Hepatocyte (in vitro differentiated cells): ENCODE data around the gene BCLAF1. TPM values are rescaled to one million over a fixed set of nuclear protein-coding genes. Genes with fewer than 3 reads are reported as not detected.

Experiments
- DNase-seq: peaks from one replicate; pipeline ENCODE4 v3.0.0-alpha.2; 2016; ENCODE audit warnings: low spot score
- H2AFZ ChIP-seq: fragments of 200-600 bp; sonication (generic); 2 replicates; pipeline ENCODE4 v1.6.0; 2016; ENCODE audit warnings: antibody characterized with exemption, mild to moderate bottlenecking
- H3K27ac ChIP-seq: fragments of 200-600 bp; sonication (generic); 2 replicates; pipeline ENCODE4 v1.5.1; 2016; ENCODE audit warnings: mild to moderate bottlenecking
- H3K27me3 ChIP-seq: fragments of 200-600 bp; sonication (generic); 2 replicates; pipeline ENCODE4 v1.6.1; 2016
- H3K36me3 ChIP-seq: fragments of 200-600 bp; sonication (generic); replicated peaks from 2 replicates; pipeline ENCODE4 v1.5.1; 2016; ENCODE audit warnings: low read depth; ENCODE audit not compliant: insufficient read depth
- H3K4me1 ChIP-seq: fragments of 200-600 bp; sonication (generic); 2 replicates; pipeline ENCODE4 v1.5.1; 2016; ENCODE audit warnings: mild to moderate bottlenecking, moderate library complexity; ENCODE audit not compliant: insufficient read depth
- H3K4me2 ChIP-seq: fragments of 200-600 bp; sonication (generic); 2 replicates; pipeline ENCODE4 v1.6.0; 2016
- H3K4me3 ChIP-seq: fragments of 200-600 bp; sonication (generic); 2 replicates; pipeline ENCODE4 v1.5.1; 2016; ENCODE audit warnings: mild to moderate bottlenecking
- H3K79me2 ChIP-seq: fragments of 200-600 bp; sonication (generic); 2 replicates; pipeline ENCODE4 v1.6.0; 2017; ENCODE audit warnings: mild to moderate bottlenecking
- H3K9me2 ChIP-seq: fragments of 200-600 bp; sonication (generic); replicated peaks from 2 replicates; pipeline ENCODE4 v1.6.0; 2017; ENCODE audit warnings: mild to moderate bottlenecking; ENCODE audit not compliant: insufficient read depth
- H3K9me3 ChIP-seq: fragments of 200-600 bp; sonication (generic); 2 replicates; pipeline ENCODE4 v1.5.1; 2016; ENCODE audit warnings: low read depth, mild to moderate bottlenecking
- H4K20me1 ChIP-seq: fragments of 200-600 bp; sonication (generic); 2 replicates; pipeline ENCODE4 v1.6.0; 2016; ENCODE audit warnings: mild to moderate bottlenecking; ENCODE audit not compliant: insufficient read depth, poor library complexity, severe bottlenecking
- EZH2 ChIP-seq: fragments of 200-600 bp; sonication (generic); IDR thresholded peaks from 2 replicates; pipeline ENCODE4 v1.6.1; 2016; ENCODE audit warnings: antibody characterized with exemption, mild to moderate bottlenecking, borderline replicate concordance
- EZH2phosphoT487 ChIP-seq: fragments of 200-600 bp; sonication (generic); IDR thresholded peaks from one replicate; pipeline ENCODE4 v1.6.1; 2018; ENCODE audit warnings: antibody characterized with exemption, mild to moderate bottlenecking, low read depth, moderate library complexity; ENCODE audit not compliant: unreplicated experiment, severe bottlenecking
- WGBS: methylation state at CpG from one replicate; pipeline ENCODE4 v1.1.6; 2016; ENCODE audit warnings: low lambda C conversion rate; ENCODE audit errors: missing lambda C conversion rate; 5-methylcytosine and 5-hydroxymethylcytosine counted together
- polyA plus RNA-seq: library from polyadenylated mRNA; unstranded; fragments of >200 nt; fragmentation: Nextera tagmentation; extraction: Ambion mirVana; gene quantifications from 2 replicates; pipeline ENCODE4 v1.2.1, GENCODE V29; 2016
- total RNA-seq: library from RNA; depleted of rRNA; stranded (reverse); fragments of >200 nt; gene quantifications from 2 replicates; pipeline ENCODE4 v1.2.3, GENCODE V29; 2014
- TF ChIP-seq, protein P1 (sequence below): fragments of 200-600 bp; sonication (generic); IDR thresholded peaks from 2 replicates; pipeline ENCODE4 v1.5.1; 2016; ENCODE audit warnings: antibody characterized with exemption, mild to moderate bottlenecking; ENCODE audit not compliant: poor library complexity

Gene BCLAF1
- total and polyA plus RNA-seq, 2 experiments from 2014 or later, result 58.2 to 154 TPM

GRCh38 chr6:136330634-136331033 lies 41.0 kb upstream of the BCLAF1 start:
- H3K27me3 ChIP-seq, result no peaks in the 10 kb centered on the region
- no peaks in the 10 kb centered on the region for H3K4me1 ChIP-seq
- WGBS, result 96% methylated on average over 8 of the region's 8 CpGs
- no peak for DNase-seq
- no peak overlapping the region for H3K27ac ChIP-seq
- H3K36me3 ChIP-seq, result no peaks in the 10 kb centered on the region
- no peak overlapping the region for H2AFZ ChIP-seq
- TF ChIP-seq EZH2phosphoT487, result no peak
- TF ChIP-seq, protein P1, sequence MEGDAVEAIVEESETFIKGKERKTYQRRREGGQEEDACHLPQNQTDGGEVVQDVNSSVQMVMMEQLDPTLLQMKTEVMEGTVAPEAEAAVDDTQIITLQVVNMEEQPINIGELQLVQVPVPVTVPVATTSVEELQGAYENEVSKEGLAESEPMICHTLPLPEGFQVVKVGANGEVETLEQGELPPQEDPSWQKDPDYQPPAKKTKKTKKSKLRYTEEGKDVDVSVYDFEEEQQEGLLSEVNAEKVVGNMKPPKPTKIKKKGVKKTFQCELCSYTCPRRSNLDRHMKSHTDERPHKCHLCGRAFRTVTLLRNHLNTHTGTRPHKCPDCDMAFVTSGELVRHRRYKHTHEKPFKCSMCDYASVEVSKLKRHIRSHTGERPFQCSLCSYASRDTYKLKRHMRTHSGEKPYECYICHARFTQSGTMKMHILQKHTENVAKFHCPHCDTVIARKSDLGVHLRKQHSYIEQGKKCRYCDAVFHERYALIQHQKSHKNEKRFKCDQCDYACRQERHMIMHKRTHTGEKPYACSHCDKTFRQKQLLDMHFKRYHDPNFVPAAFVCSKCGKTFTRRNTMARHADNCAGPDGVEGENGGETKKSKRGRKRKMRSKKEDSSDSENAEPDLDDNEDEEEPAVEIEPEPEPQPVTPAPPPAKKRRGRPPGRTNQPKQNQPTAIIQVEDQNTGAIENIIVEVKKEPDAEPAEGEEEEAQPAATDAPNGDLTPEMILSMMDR, result no peak
- H3K4me3 ChIP-seq, result no peak overlapping the region
- H3K79me2 ChIP-seq, result no peaks in the 10 kb centered on the region
- no peaks in the 10 kb centered on the region for H3K9me3 ChIP-seq
- H4K20me1 ChIP-seq, result no peaks in the 10 kb centered on the region
- H3K4me2 ChIP-seq, result no peak overlapping the region
- no peaks in the 10 kb centered on the region for H3K9me2 ChIP-seq

DNA sequence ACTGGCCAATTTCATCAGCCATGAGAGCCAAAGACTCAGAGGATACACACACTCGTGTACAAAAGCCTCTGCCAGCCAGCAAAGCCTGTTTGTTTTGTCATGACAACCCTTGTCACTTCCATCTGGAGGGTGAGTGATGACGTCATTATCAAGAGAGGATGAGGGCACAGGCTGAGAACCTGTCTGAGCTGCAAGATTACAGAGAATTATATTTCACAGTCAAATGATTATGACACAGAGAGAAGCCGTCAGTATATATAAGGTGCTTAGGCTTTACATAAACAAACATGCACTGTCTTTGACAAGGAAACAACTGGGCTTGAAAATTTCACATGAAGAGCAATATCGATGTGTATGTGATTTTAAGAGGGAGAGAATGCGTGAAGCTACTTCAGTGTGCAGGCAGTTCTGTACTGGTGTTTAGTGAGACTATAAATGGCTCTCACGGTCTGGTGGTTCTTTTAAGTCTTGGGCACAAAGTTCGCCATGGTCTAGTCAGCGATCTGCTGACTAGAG lies 36.5 kb upstream of the BCLAF1 start:
- Histone ChIP-seq H3K4me1 (no peaks in the 10 kb centered on the region), H2AFZ (no peak overlapping the region), H3K9me3 (no peaks in the 10 kb centered on the region), H3K36me3 (no peaks in the 10 kb centered on the region), H3K27me3 (no peaks in the 10 kb centered on the region), H3K9me2 (no peaks in the 10 kb centered on the region), H3K4me3 (no peak overlapping the region), H3K4me2 (no peak overlapping the region), H3K27ac (no peak overlapping the region), H4K20me1 (no peaks in the 10 kb centered on the region), H3K79me2 (no peaks in the 10 kb centered on the region)
- DNase-seq, result peak; percentile 38
- TF ChIP-seq, protein P1, result no peak
- TF ChIP-seq EZH2, result no peak
- TF ChIP-seq EZH2phosphoT487, result no peak
- WGBS, result 69% methylated on average over 8 of the region's 8 CpGs

- 83% methylated on average over 10 of the region's 10 CpGs for WGBS
- TF ChIP-seq EZH2phosphoT487 (no peak), EZH2 (no peak)
- TF ChIP-seq, protein P1, result no peak
- no peaks in the 10 kb centered on the region for H4K20me1 ChIP-seq
- H2AFZ ChIP-seq, result no peak overlapping the region
- no peaks in the 10 kb centered on the region for H3K27me3 ChIP-seq
- no peak overlapping the region for H3K4me3 ChIP-seq
- no peaks in the 10 kb centered on the region for H3K9me2 ChIP-seq
- H3K27ac ChIP-seq, result no peak overlapping the region
- no peaks in the 10 kb centered on the region for H3K36me3 ChIP-seq
- H3K4me1 ChIP-seq, result no peaks in the 10 kb centered on the region
- no peaks in the 10 kb centered on the region for H3K79me2 ChIP-seq
- no peaks in the 10 kb centered on the region for H3K9me3 ChIP-seq
- no peak for DNase-seq
- no peak overlapping the region for H3K4me2 ChIP-seq
These were observed 35.2 kb upstream of the BCLAF1 start for GRCh38 chr6:136324686-136325380.
